ENCODE measurements around the gene HIBCH. TPM values are rescaled to one million over a fixed set of nuclear protein-coding genes. Genes with fewer than 3 reads are reported as not detected.

HIBCH gene
- total and polyA plus RNA-seq, 2 donors (not counting 3 experiments of a cell fraction or from before 2014, with no cell fraction given), result 6.4 to 24.7 TPM

DNA sequence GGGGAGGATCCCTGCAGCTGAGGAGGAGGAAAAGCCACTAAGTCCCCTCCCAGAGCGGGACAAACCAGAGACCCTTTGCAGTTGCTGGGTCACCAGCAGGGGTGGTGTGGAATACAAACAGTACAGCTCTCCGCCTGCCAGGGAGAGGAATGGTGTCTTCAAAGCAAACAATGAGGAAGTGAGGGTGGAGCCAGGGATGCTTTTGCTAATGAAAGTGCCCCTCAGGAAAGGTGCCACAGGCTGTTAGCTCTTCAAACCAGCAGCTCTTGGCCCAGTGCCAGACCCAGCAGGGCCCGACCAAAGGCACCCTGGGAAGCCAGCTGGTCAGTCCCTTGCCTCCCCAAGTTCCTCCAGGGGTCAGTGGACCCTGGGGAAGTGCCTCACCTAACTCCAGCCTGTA lies 102.8 kb downstream of the HIBCH start:
- H3K27ac ChIP-seq (ENCODE audit: insufficient read depth, low read depth, low read length), result no peak overlapping the region
- DNase-seq (ENCODE audit: low read depth, low spot score) (peak; percentile 11), FAIRE-seq (no peak)
- no peaks in the 10 kb centered on the region for H3K79me2 ChIP-seq (ENCODE audit: control insufficient read depth, insufficient read depth, low read length)
- no peak overlapping the region for H2AFZ ChIP-seq (ENCODE audit: low read depth, low read length)
- dilution Hi-C loops (cut with MboI; ENCODE audit: extremely low pct_ligation_motif_present, low sequenced_read_pairs) (no loop called here), intact Hi-C loops (cut with micrococcal nuclease) (loop anchor here (1.0 kb wide), 1 partner anchor 33 kb away; no protein-coding TSS in a partner anchor)
- no peaks in the 10 kb centered on the region for H3K9me1 ChIP-seq (replicated peaks; ENCODE audit: control insufficient read depth, extremely low read depth, insufficient read depth, low read length)
- H4K20me1 ChIP-seq (replicated peaks; ENCODE audit: control insufficient read depth, extremely low read depth, insufficient read depth, low read length), result no peaks in the 10 kb centered on the region
- no peak overlapping the region for H3K4me2 ChIP-seq (ENCODE audit: insufficient read depth, low read length)
- H3K4me1 ChIP-seq (ENCODE audit: control insufficient read depth, extremely low read depth, insufficient read depth, low read length), result peaks cover 2% of the 10 kb centered on the region
- ChIA-PET CTCF (no interaction called here), POLR2A (no interaction called here)
- no peaks in the 10 kb centered on the region for H3K27me3 ChIP-seq (ENCODE audit: control insufficient read depth in 2 of 2, insufficient read depth in 2 of 2, low read length in 2 of 2)
- BruUV-seq (replicated peaks), result no TSS peak
- H3K4me3 ChIP-seq (replicated peaks in 1 of 3; ENCODE audit: insufficient read depth in 1 of 3, low read depth in 1 of 3, low read length in 3 of 3), result no peak overlapping the region
- no peaks in the 10 kb centered on the region for H3K9me3 ChIP-seq (replicated peaks; ENCODE audit: control insufficient read depth, insufficient read depth, low read length)
- peaks cover 0 to 1% of the 10 kb centered on the region in 2 experiments for H3K36me3 ChIP-seq (ENCODE audit: control insufficient read depth in 2 of 2, extremely low read depth in 1 of 2, insufficient read depth in 2 of 2, low read length in 2 of 2)
- TF ChIP-seq GATA2 (IDR thresholded peaks at IDR 0.05; ENCODE audit: insufficient read depth, insufficient read length, low read depth, low read length) (no peak), FOS (IDR thresholded peaks at IDR 0.05; ENCODE audit: borderline replicate concordance, insufficient read depth, low read length) (no peak), POLR2A (IDR thresholded peaks at IDR 0.05; ENCODE audit: low read depth, low read length) (no peak), EZH2 (IDR thresholded peaks at IDR 0.05; ENCODE audit: borderline replicate concordance, low read depth, low read length, severe bottlenecking) (no peak), MYC (IDR thresholded peaks at IDR 0.05; ENCODE audit: low read depth, low read length) (no peak), CTCF (IDR thresholded peaks at IDR 0.05; ENCODE audit: extremely low read depth in 1 of 2, insufficient read depth in 1 of 2, low read depth in 1 of 2, low read length in 2 of 2) (no peak), JUN (IDR thresholded peaks at IDR 0.05; ENCODE audit: borderline replicate concordance, insufficient read depth, insufficient read length, low read depth) (no peak), POLR2AphosphoS5 (IDR thresholded peaks at IDR 0.05; ENCODE audit: insufficient read depth, low read depth, low read length) (no peak)
- TF ChIP-seq, protein P1, sequence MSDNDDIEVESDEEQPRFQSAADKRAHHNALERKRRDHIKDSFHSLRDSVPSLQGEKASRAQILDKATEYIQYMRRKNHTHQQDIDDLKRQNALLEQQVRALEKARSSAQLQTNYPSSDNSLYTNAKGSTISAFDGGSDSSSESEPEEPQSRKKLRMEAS (IDR thresholded peaks at IDR 0.05; ENCODE audit: insufficient read depth, insufficient read length), result no peak
- no peak overlapping the region for H3K9ac ChIP-seq (replicated peaks; ENCODE audit: extremely low read depth, insufficient read depth, low read length)
